ENCODE measurements around the gene PRADC1. TPM values are rescaled to one million over a fixed set of nuclear protein-coding genes. Genes with fewer than 3 reads are reported as not detected.

The PRADC1 gene
- total and polyA plus RNA-seq, 2 donors from 2014 or later = 16.1 to 57.7 TPM

DNA sequence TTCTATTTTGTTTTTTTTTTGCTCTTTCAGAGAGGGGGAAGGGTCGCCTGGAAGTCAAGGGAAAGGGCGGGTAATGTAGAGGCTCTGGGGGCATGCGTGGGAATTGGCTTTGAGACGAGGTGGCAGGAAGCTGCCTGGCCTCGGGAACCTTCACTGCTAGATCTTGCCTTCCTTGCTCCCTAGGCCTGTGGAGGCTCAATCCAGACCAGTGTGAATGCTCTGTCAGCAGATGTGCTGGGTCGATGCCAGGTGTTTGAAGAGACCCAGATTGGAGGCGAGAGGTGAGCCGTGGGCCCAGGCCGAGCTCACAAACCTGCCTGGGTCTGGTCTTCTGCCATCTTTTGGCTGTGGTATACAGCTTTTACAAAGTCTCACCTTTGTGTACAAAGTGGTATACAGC, 16.6 kb upstream of the PRADC1 start:
- Histone ChIP-seq H3K4me1 (ENCODE audit: control insufficient read depth in 2 of 3, insufficient read depth in 2 of 3, low read depth in 1 of 3, low read length in 3 of 3) (no peaks in the 10 kb centered on the region), H3K9me3 (ENCODE audit: control insufficient read depth in 2 of 3, insufficient read depth in 1 of 3, low read length in 3 of 3) (no peaks in the 10 kb centered on the region), H3K27me3 (ENCODE audit: control insufficient read depth, insufficient read depth, low read length) (no peaks in the 10 kb centered on the region), H3K9ac (ENCODE audit: low read length in 3 of 3) (no peak overlapping the region), H3K36me3 (ENCODE audit: control insufficient read depth in 2 of 3, insufficient read depth in 3 of 3, low read length in 3 of 3) (peaks cover 6 to 76% (median 66%) of the 10 kb centered on the region in 3 donors), H3K4me3 (ENCODE audit: low read length in 3 of 3) (no peak overlapping the region), H3K27ac (ENCODE audit: low read depth in 2 of 2, low read length in 2 of 2) (no peak overlapping the region)
- TF ChIP-seq, protein P1, sequence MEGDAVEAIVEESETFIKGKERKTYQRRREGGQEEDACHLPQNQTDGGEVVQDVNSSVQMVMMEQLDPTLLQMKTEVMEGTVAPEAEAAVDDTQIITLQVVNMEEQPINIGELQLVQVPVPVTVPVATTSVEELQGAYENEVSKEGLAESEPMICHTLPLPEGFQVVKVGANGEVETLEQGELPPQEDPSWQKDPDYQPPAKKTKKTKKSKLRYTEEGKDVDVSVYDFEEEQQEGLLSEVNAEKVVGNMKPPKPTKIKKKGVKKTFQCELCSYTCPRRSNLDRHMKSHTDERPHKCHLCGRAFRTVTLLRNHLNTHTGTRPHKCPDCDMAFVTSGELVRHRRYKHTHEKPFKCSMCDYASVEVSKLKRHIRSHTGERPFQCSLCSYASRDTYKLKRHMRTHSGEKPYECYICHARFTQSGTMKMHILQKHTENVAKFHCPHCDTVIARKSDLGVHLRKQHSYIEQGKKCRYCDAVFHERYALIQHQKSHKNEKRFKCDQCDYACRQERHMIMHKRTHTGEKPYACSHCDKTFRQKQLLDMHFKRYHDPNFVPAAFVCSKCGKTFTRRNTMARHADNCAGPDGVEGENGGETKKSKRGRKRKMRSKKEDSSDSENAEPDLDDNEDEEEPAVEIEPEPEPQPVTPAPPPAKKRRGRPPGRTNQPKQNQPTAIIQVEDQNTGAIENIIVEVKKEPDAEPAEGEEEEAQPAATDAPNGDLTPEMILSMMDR (IDR thresholded peaks at IDR 0.05; ENCODE audit: borderline replicate concordance, extremely low read depth, insufficient read depth) = no peak
- FAIRE-seq (no peak), DNase-seq (no peak)
- intact Hi-C loops (cut with DNase I) = no loop called here

- no peak for FAIRE-seq
- TF ChIP-seq, protein P1 (IDR thresholded peaks at IDR 0.05; ENCODE audit: borderline replicate concordance, extremely low read depth, insufficient read depth) = no peak
- DNase-seq = no peak
- H3K4me1 ChIP-seq (ENCODE audit: control insufficient read depth in 2 of 3, insufficient read depth in 2 of 3, low read depth in 1 of 3, low read length in 3 of 3) = no peaks in the 10 kb centered on the region
- intact Hi-C loops (cut with DNase I) = no loop called here
- no peak overlapping the region for H3K27ac ChIP-seq (ENCODE audit: low read depth in 2 of 2, low read length in 2 of 2)
- peaks cover 8 to 84% (median 68%) of the 10 kb centered on the region in 3 donors for H3K36me3 ChIP-seq (ENCODE audit: control insufficient read depth in 2 of 3, insufficient read depth in 3 of 3, low read length in 3 of 3)
- H3K4me3 ChIP-seq (ENCODE audit: low read length in 3 of 3) = no peak overlapping the region
- no peak overlapping the region for H3K9ac ChIP-seq (ENCODE audit: low read length in 3 of 3)
- no peaks in the 10 kb centered on the region for H3K9me3 ChIP-seq (ENCODE audit: control insufficient read depth in 2 of 3, insufficient read depth in 1 of 3, low read length in 3 of 3)
- no peaks in the 10 kb centered on the region for H3K27me3 ChIP-seq (ENCODE audit: control insufficient read depth, insufficient read depth, low read length)
Observed at GRCh38 chr2:73246850-73247249, 13.8 kb upstream of the PRADC1 start.

DNA sequence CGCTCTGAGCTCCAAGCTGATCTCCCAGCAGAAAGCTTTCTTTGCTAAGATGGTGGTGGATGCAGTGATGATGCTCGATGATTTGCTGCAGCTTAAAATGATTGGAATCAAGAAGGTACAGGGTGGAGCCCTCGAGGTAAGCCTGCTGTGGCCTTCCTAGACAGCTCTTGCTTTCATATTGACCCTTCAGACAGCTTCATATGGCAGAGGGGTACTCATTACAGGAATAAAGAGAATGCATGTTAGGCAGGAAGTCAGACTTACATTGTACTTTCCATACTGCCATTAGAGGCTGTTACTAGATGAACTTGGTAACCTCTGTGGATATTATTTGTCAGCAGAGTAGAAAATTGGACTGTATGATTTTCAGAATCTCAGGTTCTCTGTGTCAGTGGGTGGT, 11.5 kb upstream of the PRADC1 start:
- peaks cover 5 to 68% (median 56%) of the 10 kb centered on the region in 3 donors for H3K36me3 ChIP-seq (ENCODE audit: control insufficient read depth in 2 of 3, insufficient read depth in 3 of 3, low read length in 3 of 3)
- H3K4me3 ChIP-seq (ENCODE audit: low read length in 3 of 3) = no peak overlapping the region
- FAIRE-seq (no peak), DNase-seq (peak in 1 of 5 donors; percentile 7)
- H3K27ac ChIP-seq (ENCODE audit: low read depth in 2 of 2, low read length in 2 of 2) = no peak overlapping the region
- H3K4me1 ChIP-seq (ENCODE audit: control insufficient read depth in 2 of 3, insufficient read depth in 2 of 3, low read depth in 1 of 3, low read length in 3 of 3) = no peaks in the 10 kb centered on the region
- no peaks in the 10 kb centered on the region for H3K9me3 ChIP-seq (ENCODE audit: control insufficient read depth in 2 of 3, insufficient read depth in 1 of 3, low read length in 3 of 3)
- TF ChIP-seq, protein P1 (IDR thresholded peaks at IDR 0.05; ENCODE audit: borderline replicate concordance, extremely low read depth, insufficient read depth) = no peak
- H3K9ac ChIP-seq (ENCODE audit: low read length in 3 of 3) = no peak overlapping the region
- intact Hi-C loops (cut with DNase I) = no loop called here
- H3K27me3 ChIP-seq (ENCODE audit: control insufficient read depth, insufficient read depth, low read length) = no peaks in the 10 kb centered on the region
